ENCODE measurements around the gene CIZ1. TPM values are rescaled to one million over a fixed set of nuclear protein-coding genes. Genes with fewer than 3 reads are reported as not detected.

The CIZ1 gene
- total and polyA plus RNA-seq, 2 of the 13 experiments (the other 11 are each of a cell fraction or from before 2014, with no cell fraction given), result 30.6 to 50.3 TPM

DNA sequence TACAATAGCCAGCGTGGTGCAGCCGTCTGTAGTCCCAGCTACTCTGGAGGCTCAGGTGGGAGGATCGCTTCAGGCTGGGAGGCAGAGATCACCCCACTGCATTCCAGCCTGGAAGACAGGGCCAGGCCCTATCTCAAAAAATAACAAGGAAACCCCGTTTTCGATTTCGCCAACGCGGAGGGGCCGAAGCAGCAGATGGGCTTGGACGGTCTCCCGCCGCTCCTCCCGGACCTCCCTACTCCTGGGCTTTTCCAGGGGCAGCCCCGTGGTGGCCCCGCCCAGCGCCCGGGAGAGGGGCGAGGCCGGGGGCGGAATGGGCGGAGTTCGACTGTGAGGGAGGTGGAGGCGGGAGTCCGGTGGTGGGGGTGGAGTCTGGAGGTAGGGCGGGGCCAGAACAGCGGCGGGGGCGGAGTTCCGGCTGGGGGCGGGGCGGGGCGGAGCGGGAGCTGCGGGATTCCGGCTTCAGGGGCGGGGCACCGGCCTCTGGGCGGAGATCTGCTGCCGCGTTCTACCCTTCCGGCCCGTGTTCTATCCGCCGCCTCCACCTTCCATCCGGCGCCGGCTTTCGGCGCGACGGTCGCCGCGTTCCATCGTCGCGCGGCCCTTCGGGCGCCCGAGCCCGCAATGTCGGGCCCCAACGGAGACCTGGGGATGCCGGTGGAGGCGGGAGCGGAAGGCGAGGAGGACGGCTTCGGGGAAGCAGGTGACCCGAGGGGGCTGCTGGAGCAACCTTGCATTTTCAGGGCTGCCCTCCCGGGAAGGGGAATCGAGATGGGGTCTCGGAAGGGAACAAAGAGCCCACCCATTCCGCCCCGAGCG lies 31.4 kb downstream of the CIZ1 start, which contains the start of gene BBLN (continued):
- no peak for TF ChIP-seq CEBPB (IDR thresholded peaks at IDR 0.05; ENCODE audit: borderline replicate concordance, low read depth, low read length)
- peak; percentile 32; the same call in 1 of the 2 replicates for TF ChIP-seq ZNF274 (CRISPR knock-in tag; IDR thresholded peaks at IDR 0.05)
- no peak for TF ChIP-seq STAG1 (CRISPR knock-in tag; IDR thresholded peaks at IDR 0.05)
- TF ChIP-seq CHD4 (IDR thresholded peaks at IDR 0.05; ENCODE audit: borderline replicate concordance, low read length), result 0 out of 2 replicates have a peak, but pooled peaks have one; percentile 55
- no peak for TF ChIP-seq NR2F1 (CRISPR knock-in tag; IDR thresholded peaks at IDR 0.05)
- TF ChIP-seq, protein P1, sequence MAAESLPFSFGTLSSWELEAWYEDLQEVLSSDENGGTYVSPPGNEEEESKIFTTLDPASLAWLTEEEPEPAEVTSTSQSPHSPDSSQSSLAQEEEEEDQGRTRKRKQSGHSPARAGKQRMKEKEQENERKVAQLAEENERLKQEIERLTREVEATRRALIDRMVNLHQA (CRISPR knock-in tag; IDR thresholded peaks at IDR 0.05), result no peak
- TF ChIP-seq ZMAT3 (CRISPR knock-in tag; conservative IDR thresholded peaks at IDR 0.05), result 0 out of 2 replicates have a peak, but pooled peaks have one; percentile 74
- TF ChIP-seq ZNF768 (CRISPR knock-in tag; IDR thresholded peaks at IDR 0.05), result peak; percentile 13; the same call in 1 of the 2 replicates
- no peak for TF ChIP-seq HOXA9 (CRISPR knock-in tag; IDR thresholded peaks at IDR 0.05; ENCODE audit: borderline replicate concordance)
- TF ChIP-seq, protein P2, sequence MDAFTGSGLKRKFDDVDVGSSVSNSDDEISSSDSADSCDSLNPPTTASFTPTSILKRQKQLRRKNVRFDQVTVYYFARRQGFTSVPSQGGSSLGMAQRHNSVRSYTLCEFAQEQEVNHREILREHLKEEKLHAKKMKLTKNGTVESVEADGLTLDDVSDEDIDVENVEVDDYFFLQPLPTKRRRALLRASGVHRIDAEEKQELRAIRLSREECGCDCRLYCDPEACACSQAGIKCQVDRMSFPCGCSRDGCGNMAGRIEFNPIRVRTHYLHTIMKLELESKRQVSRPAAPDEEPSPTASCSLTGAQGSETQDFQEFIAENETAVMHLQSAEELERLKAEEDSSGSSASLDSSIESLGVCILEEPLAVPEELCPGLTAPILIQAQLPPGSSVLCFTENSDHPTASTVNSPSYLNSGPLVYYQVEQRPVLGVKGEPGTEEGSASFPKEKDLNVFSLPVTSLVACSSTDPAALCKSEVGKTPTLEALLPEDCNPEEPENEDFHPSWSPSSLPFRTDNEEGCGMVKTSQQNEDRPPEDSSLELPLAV (CRISPR knock-in tag; conservative IDR thresholded peaks at IDR 0.05; ENCODE audit: low read depth), result no peak
- no peak for TF ChIP-seq SP1 (IDR thresholded peaks at IDR 0.05)
- peak; percentile 74 for TF ChIP-seq SP1 (CRISPR knock-in tag; IDR thresholded peaks at IDR 0.05)
- no peak for TF ChIP-seq ZNF598 (CRISPR knock-in tag; IDR thresholded peaks at IDR 0.05; ENCODE audit: borderline replicate concordance)
- no peak for TF ChIP-seq TBL1XR1 (IDR thresholded peaks at IDR 0.05; ENCODE audit: borderline replicate concordance, low read length, partially characterized antibody)
- TF ChIP-seq, protein P3, sequence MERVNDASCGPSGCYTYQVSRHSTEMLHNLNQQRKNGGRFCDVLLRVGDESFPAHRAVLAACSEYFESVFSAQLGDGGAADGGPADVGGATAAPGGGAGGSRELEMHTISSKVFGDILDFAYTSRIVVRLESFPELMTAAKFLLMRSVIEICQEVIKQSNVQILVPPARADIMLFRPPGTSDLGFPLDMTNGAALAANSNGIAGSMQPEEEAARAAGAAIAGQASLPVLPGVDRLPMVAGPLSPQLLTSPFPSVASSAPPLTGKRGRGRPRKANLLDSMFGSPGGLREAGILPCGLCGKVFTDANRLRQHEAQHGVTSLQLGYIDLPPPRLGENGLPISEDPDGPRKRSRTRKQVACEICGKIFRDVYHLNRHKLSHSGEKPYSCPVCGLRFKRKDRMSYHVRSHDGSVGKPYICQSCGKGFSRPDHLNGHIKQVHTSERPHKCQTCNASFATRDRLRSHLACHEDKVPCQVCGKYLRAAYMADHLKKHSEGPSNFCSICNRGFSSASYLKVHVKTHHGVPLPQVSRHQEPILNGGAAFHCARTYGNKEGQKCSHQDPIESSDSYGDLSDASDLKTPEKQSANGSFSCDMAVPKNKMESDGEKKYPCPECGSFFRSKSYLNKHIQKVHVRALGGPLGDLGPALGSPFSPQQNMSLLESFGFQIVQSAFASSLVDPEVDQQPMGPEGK (CRISPR knock-in tag; IDR thresholded peaks at IDR 0.05), result peak; percentile 80
- no peak for TF ChIP-seq NFYC (CRISPR knock-in tag; IDR thresholded peaks at IDR 0.05)
- no peak for TF ChIP-seq ZNF678 (CRISPR knock-in tag; IDR thresholded peaks at IDR 0.05)
- peak; percentile 66; the same call in 1 of the 2 replicates for TF ChIP-seq ZNF350 (CRISPR knock-in tag; IDR thresholded peaks at IDR 0.05; ENCODE audit: borderline replicate concordance, low read depth)
- TF ChIP-seq, protein P4, sequence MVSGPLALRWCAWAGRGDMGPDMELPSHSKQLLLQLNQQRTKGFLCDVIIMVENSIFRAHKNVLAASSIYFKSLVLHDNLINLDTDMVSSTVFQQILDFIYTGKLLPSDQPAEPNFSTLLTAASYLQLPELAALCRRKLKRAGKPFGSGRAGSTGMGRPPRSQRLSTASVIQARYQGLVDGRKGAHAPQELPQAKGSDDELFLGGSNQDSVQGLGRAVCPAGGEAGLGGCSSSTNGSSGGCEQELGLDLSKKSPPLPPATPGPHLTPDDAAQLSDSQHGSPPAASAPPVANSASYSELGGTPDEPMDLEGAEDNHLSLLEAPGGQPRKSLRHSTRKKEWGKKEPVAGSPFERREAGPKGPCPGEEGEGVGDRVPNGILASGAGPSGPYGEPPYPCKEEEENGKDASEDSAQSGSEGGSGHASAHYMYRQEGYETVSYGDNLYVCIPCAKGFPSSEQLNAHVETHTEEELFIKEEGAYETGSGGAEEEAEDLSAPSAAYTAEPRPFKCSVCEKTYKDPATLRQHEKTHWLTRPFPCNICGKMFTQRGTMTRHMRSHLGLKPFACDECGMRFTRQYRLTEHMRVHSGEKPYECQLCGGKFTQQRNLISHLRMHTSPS (CRISPR knock-in tag; IDR thresholded peaks at IDR 0.05; ENCODE audit: low read depth), result no peak; the same call in 1 of the 2 replicates
- peak; percentile 41; the same call in 1 of the 2 replicates for TF ChIP-seq ZNF563 (CRISPR knock-in tag; IDR thresholded peaks at IDR 0.05)
- TF ChIP-seq ZNF629 (CRISPR knock-in tag; conservative IDR thresholded peaks at IDR 0.05), result no peak
- peak; percentile 58; the same call in 1 of the 2 replicates for TF ChIP-seq SALL1 (CRISPR knock-in tag; IDR thresholded peaks at IDR 0.05)
- TF ChIP-seq MED13 (CRISPR knock-in tag; IDR thresholded peaks at IDR 0.05), result no peak
- no peak for TF ChIP-seq ZBTB1 (CRISPR knock-in tag; IDR thresholded peaks at IDR 0.05; ENCODE audit: borderline replicate concordance)
- TF ChIP-seq MIER3 (CRISPR knock-in tag; IDR thresholded peaks at IDR 0.05; ENCODE audit: borderline replicate concordance), result no peak

Measured in HepG2 (cell line).